Naive B cell (primary cell): ENCODE measurements around the gene WARS2. TPM values are rescaled to one million over a fixed set of nuclear protein-coding genes. Genes with fewer than 3 reads are reported as not detected.
A peak's percentile ranks its signal among the peaks of the same experiment; 100 is the strongest.

Source experiments
- ATAC-seq, 2 donors: fragments of 150-1000 bp; cut with Tn5 transposase; 2 replicates each; pipeline ENCODE4 v1.10.0; 2021; ENCODE audit warnings: low read depth in 2 of 2, mild to moderate bottlenecking in 2 of 2, moderate library complexity in 2 of 2
- DNase-seq: peaks from one replicate; pipeline ENCODE4 v3.0.0; 2022
- H3K27ac Mint-ChIP-seq, 6 donors: one replicate each; pipeline ENCODE4 v1.8.0; 2020 to 2022; ENCODE audit warnings: mild to moderate bottlenecking in 6 of 6, mixed read lengths in 6 of 6, moderate library complexity in 5 of 6, inconsistent platforms in 2 of 6
- H3K27me3 Mint-ChIP-seq, 3 donors: one replicate each; pipeline ENCODE4 v1.8.0; 2021 to 2022; ENCODE audit warnings: mixed read lengths in 3 of 3, mild to moderate bottlenecking in 1 of 3
- H3K36me3 Mint-ChIP-seq, 2 donors: one replicate each; pipeline ENCODE4 v1.8.0; 2020 to 2022; ENCODE audit warnings: mixed read lengths in 2 of 2, inconsistent platforms in 1 of 2, mild to moderate bottlenecking in 1 of 2
- H3K4me1 Mint-ChIP-seq, 3 donors: one replicate each; pipeline ENCODE4 v1.8.0; 2020 to 2022; ENCODE audit warnings: mixed read lengths in 3 of 3, inconsistent platforms in 1 of 3, mild to moderate bottlenecking in 1 of 3, moderate library complexity in 1 of 3
- H3K4me3 Mint-ChIP-seq, 8 donors: one replicate each; pipeline ENCODE4 v1.8.0; 2020 to 2022; ENCODE audit warnings: mild to moderate bottlenecking in 8 of 8, mixed read lengths in 8 of 8, moderate library complexity in 8 of 8, inconsistent platforms in 2 of 8
- H3K9me3 Mint-ChIP-seq, 7 donors: one replicate each; pipeline ENCODE4 v1.8.0; 2020 to 2022; ENCODE audit warnings: mixed read lengths in 7 of 7, mild to moderate bottlenecking in 5 of 7, inconsistent platforms in 2 of 7, moderate library complexity in 1 of 7
- polyA plus RNA-seq, 6 donors: library from polyadenylated mRNA; unstranded; fragments of 300-500 nt; fragmentation: Illumina TruSeq; gene quantifications; one replicate each; pipeline ENCODE4 v1.2.3, GENCODE V29; 2021; ENCODE audit warnings: low read depth in 6 of 6

Gene WARS2
- polyA plus RNA-seq, 6 donors from 2014 or later: 6.2 to 21.3 (median 19.1) TPM

GRCh38 chr1:119034359-119034758 lies 106.1 kb downstream of the WARS2 start:
- Mint-ChIP-seq H3K4me1 (no peaks in the 10 kb centered on the region), H3K9me3 (peaks cover 0 to 2% (median 0%) of the 10 kb centered on the region in 7 donors), H3K27me3 (no peaks in the 10 kb centered on the region), H3K4me3 (no peak overlapping the region), H3K27ac (peak overlapping the region in 2 of 6 donors; percentile 20 to 75), H3K36me3 (peaks cover 31 to 53% of the 10 kb centered on the region in 2 donors)
- DNase-seq (no peak), ATAC-seq (no peak)

- Mint-ChIP-seq H3K27ac (peak overlapping the region in 1 of 6 donors; percentile 83), H3K4me1 (no peaks in the 10 kb centered on the region), H3K36me3 (peaks cover 27 to 47% of the 10 kb centered on the region in 2 donors), H3K4me3 (no peak overlapping the region), H3K9me3 (peaks cover 0 to 2% (median 0%) of the 10 kb centered on the region in 7 donors), H3K27me3 (no peaks in the 10 kb centered on the region)
- DNase-seq: no peak
- no peak for ATAC-seq
Observed at GRCh38 chr1:119032986-119033385, 107.5 kb downstream of the WARS2 start.

GRCh38 chr1:119027759-119028158 lies 112.7 kb downstream of the WARS2 start:
- peaks cover 19 to 35% of the 10 kb centered on the region in 2 donors for H3K36me3 Mint-ChIP-seq
- DNase-seq (no peak), ATAC-seq (no peak)
- H3K4me3 Mint-ChIP-seq: no peak overlapping the region
- no peaks in the 10 kb centered on the region for H3K4me1 Mint-ChIP-seq
- H3K27ac Mint-ChIP-seq: no peak overlapping the region
- no peaks in the 10 kb centered on the region for H3K27me3 Mint-ChIP-seq
- H3K9me3 Mint-ChIP-seq: peaks cover 0 to 9% (median 4%) of the 10 kb centered on the region in 7 donors

- ATAC-seq: no peak
- no peak for DNase-seq
- Mint-ChIP-seq H3K27ac (peak overlapping the region in 1 of 6 donors; percentile 49), H3K4me1 (no peaks in the 10 kb centered on the region), H3K27me3 (no peaks in the 10 kb centered on the region), H3K4me3 (no peak overlapping the region), H3K9me3 (peaks cover 0 to 9% (median 4%) of the 10 kb centered on the region in 7 donors), H3K36me3 (peaks cover 13 to 34% of the 10 kb centered on the region in 2 donors)
Observed at GRCh38 chr1:119026956-119027355, 113.5 kb downstream of the WARS2 start.

- peaks cover 41 to 54% of the 10 kb centered on the region in 2 donors for H3K36me3 Mint-ChIP-seq
- peak overlapping the region in 1 of 6 donors; percentile 4 for H3K27ac Mint-ChIP-seq
- peaks cover 0 to 21% (median 5%) of the 10 kb centered on the region in 7 donors for H3K9me3 Mint-ChIP-seq
- DNase-seq (no peak), ATAC-seq (no peak)
- peaks cover 28 to 40% (median 36%) of the 10 kb centered on the region in 3 donors for H3K27me3 Mint-ChIP-seq
- H3K4me3 Mint-ChIP-seq: no peak overlapping the region
- no peaks in the 10 kb centered on the region for H3K4me1 Mint-ChIP-seq
Observed at GRCh38 chr1:119015547-119015946, 124.9 kb downstream of the WARS2 start.

GRCh38 chr1:119012383-119012782 lies 128.1 kb downstream of the WARS2 start:
- Mint-ChIP-seq H3K9me3 (peaks cover 0 to 14% (median 8%) of the 10 kb centered on the region in 7 donors), H3K4me1 (peaks cover 8 to 12% (median 11%) of the 10 kb centered on the region in 3 donors), H3K27ac (no peak overlapping the region), H3K27me3 (peaks cover 52 to 63% (median 60%) of the 10 kb centered on the region in 3 donors), H3K36me3 (peaks cover 28 to 39% of the 10 kb centered on the region in 2 donors), H3K4me3 (no peak overlapping the region)
- DNase-seq: no peak
- no peak for ATAC-seq

GRCh38 chr1:119011706-119012105 lies 128.7 kb downstream of the WARS2 start:
- no peak for ATAC-seq

GRCh38 chr1:119011116-119011515 lies 129.3 kb downstream of the WARS2 start:
- Mint-ChIP-seq H3K4me1 (peaks cover 8 to 19% (median 14%) of the 10 kb centered on the region in 3 donors), H3K27ac (no peak overlapping the region), H3K9me3 (peaks cover 0 to 18% (median 8%) of the 10 kb centered on the region in 7 donors), H3K4me3 (no peak overlapping the region), H3K27me3 (peaks cover 57 to 69% (median 68%) of the 10 kb centered on the region in 3 donors), H3K36me3 (peaks cover 27 to 39% of the 10 kb centered on the region in 2 donors)
- no peak for DNase-seq
- ATAC-seq: no peak

More at GRCh38 chr1:119011706-119012105, 128.7 kb downstream of the WARS2 start:
- Mint-ChIP-seq H3K27ac (no peak overlapping the region), H3K4me3 (no peak overlapping the region), H3K9me3 (peaks cover 0 to 14% (median 8%) of the 10 kb centered on the region in 7 donors), H3K4me1 (peaks cover 8 to 13% (median 11%) of the 10 kb centered on the region in 3 donors), H3K27me3 (peaks cover 52 to 63% (median 62%) of the 10 kb centered on the region in 3 donors), H3K36me3 (peaks cover 27 to 39% of the 10 kb centered on the region in 2 donors)
- no peak for DNase-seq

- Mint-ChIP-seq H3K27ac (no peak overlapping the region), H3K4me3 (no peak overlapping the region), H3K4me1 (peaks cover 8 to 19% (median 14%) of the 10 kb centered on the region in 3 donors), H3K36me3 (peaks cover 22 to 42% of the 10 kb centered on the region in 2 donors), H3K27me3 (peaks cover 65 to 75% (median 74%) of the 10 kb centered on the region in 3 donors), H3K9me3 (peaks cover 0 to 25% (median 11%) of the 10 kb centered on the region in 7 donors)
- ATAC-seq (no peak), DNase-seq (no peak)
Observed at GRCh38 chr1:119010201-119010600, 130.3 kb downstream of the WARS2 start.

- ATAC-seq (no peak), DNase-seq (no peak)
- H3K4me3 Mint-ChIP-seq: peak overlapping the region in 4 of 8 donors; percentile 41 to 79 (median 70)
- H3K9me3 Mint-ChIP-seq: peaks cover 0 to 25% (median 7%) of the 10 kb centered on the region in 7 donors
- H3K27me3 Mint-ChIP-seq: peaks cover 74 to 75% (median 75%) of the 10 kb centered on the region in 3 donors
- peaks cover 8 to 19% (median 14%) of the 10 kb centered on the region in 3 donors for H3K4me1 Mint-ChIP-seq
- peak overlapping the region in 2 of 6 donors; percentile 23 to 32 for H3K27ac Mint-ChIP-seq
- peaks cover 17 to 33% of the 10 kb centered on the region in 2 donors for H3K36me3 Mint-ChIP-seq
Observed at GRCh38 chr1:119009312-119009655, 131.2 kb downstream of the WARS2 start.

GRCh38 chr1:119008483-119009311 lies 131.8 kb downstream of the WARS2 start:
- Mint-ChIP-seq H3K27me3 (peaks cover 74 to 80% (median 78%) of the 10 kb centered on the region in 3 donors), H3K4me3 (peak overlapping the region; percentile 68 to 84 (median 78)), H3K9me3 (peaks cover 0 to 25% (median 8%) of the 10 kb centered on the region in 7 donors), H3K4me1 (peaks cover 8 to 19% (median 16%) of the 10 kb centered on the region in 3 donors), H3K27ac (peak overlapping the region in 4 of 6 donors; percentile 14 to 80 (median 42)), H3K36me3 (peaks cover 15 to 33% of the 10 kb centered on the region in 2 donors)
- DNase-seq (no peak), ATAC-seq (peak; percentile 28)

GRCh38 chr1:119007670-119008482 lies 132.6 kb downstream of the WARS2 start:
- Mint-ChIP-seq H3K4me1 (peaks cover 8 to 19% (median 17%) of the 10 kb centered on the region in 3 donors), H3K27ac (no peak overlapping the region)

GRCh38 chr1:119007339-119007669 lies 133.1 kb downstream of the WARS2 start:
- Mint-ChIP-seq H3K4me3 (no peak overlapping the region), H3K27ac (peak overlapping the region in 1 of 6 donors; percentile 24), H3K4me1 (peaks cover 8 to 19% (median 17%) of the 10 kb centered on the region in 3 donors), H3K27me3 (peaks cover 74 to 80% (median 78%) of the 10 kb centered on the region in 3 donors), H3K36me3 (peaks cover 4 to 22% of the 10 kb centered on the region in 2 donors), H3K9me3 (peaks cover 0 to 25% (median 4%) of the 10 kb centered on the region in 7 donors)
- no peak for ATAC-seq
- DNase-seq: no peak

More at GRCh38 chr1:119007670-119008482, 132.6 kb downstream of the WARS2 start:
- peak overlapping the region; percentile 66 to 84 (median 78) for H3K4me3 Mint-ChIP-seq
- peaks cover 0 to 29% (median 10%) of the 10 kb centered on the region in 7 donors for H3K9me3 Mint-ChIP-seq
- peaks cover 10 to 28% of the 10 kb centered on the region in 2 donors for H3K36me3 Mint-ChIP-seq
- DNase-seq: no peak
- no peak for ATAC-seq
- peaks cover 74 to 81% (median 78%) of the 10 kb centered on the region in 3 donors for H3K27me3 Mint-ChIP-seq
